ENCODE measurements around the gene CXCR6. TPM values are rescaled to one million over a fixed set of nuclear protein-coding genes. Genes with fewer than 3 reads are reported as not detected.

The CXCR6 gene
- total and polyA plus RNA-seq, 2 of the 8 experiments (the other 6 are each of a cell fraction or from before 2014, with no cell fraction given) = not detected

GRCh38 chr3:45946307-45946706 lies 3.0 kb downstream of the CXCR6 start (continued):
- TF ChIP-seq CHD1 (IDR thresholded peaks at IDR 0.05; ENCODE audit: low read depth, low read length) (no peak), RFX5 (IDR thresholded peaks at IDR 0.05; ENCODE audit: borderline replicate concordance, low read depth, low read length) (no peak)
